GM12878 (cell line): Measurements from ENCODE around the gene LIN37. TPM values are rescaled to one million over a fixed set of nuclear protein-coding genes. Genes with fewer than 3 reads are reported as not detected.
A peak's percentile ranks its signal among the peaks of the same experiment; 100 is the strongest.

Experiments used
- IRF5 ChIP-seq: fragments of 450-650 bp; IDR thresholded peaks from 2 replicates; pipeline ENCODE4 v1.6.1; 2017; ENCODE audit warnings: borderline replicate concordance
- PAX8 ChIP-seq: fragments of 450-650 bp; IDR thresholded peaks from 2 replicates; pipeline ENCODE4 v1.6.1; 2017; ENCODE audit warnings: mild to moderate bottlenecking, moderate library complexity
- RAD51 ChIP-seq: fragments of 450-650 bp; IDR thresholded peaks from 2 replicates; pipeline ENCODE4 v1.6.1; 2016; ENCODE audit warnings: moderate library complexity, mild to moderate bottlenecking, inconsistent platforms
- RELB ChIP-seq: fragments of 450-650 bp; IDR thresholded peaks from 2 replicates; pipeline ENCODE4 v1.6.1; 2017; ENCODE audit warnings: low read depth, mild to moderate bottlenecking, moderate library complexity
- SKIL ChIP-seq: fragments of 450-650 bp; IDR thresholded peaks from 2 replicates; pipeline ENCODE4 v1.6.1; 2017; ENCODE audit warnings: mild to moderate bottlenecking, low read depth, inconsistent platforms; ENCODE audit not compliant: poor library complexity, severe bottlenecking
- polyA plus RNA-seq, 11 experiments: library from polyadenylated mRNA; depleted of rRNA in 4 of 11; unstranded in 6 of 11; stranded (reverse) in 5 of 11; fragments of >200 nt; fragmentation: Nextera tagmentation in 4 of 11; fragmentation: Illumina TruSeq in 1 of 11; extraction: Ambion mirVana in 4 of 11; extraction: Trizol in 1 of 11; gene quantifications; 1 replicate in 1 of 11; 2 replicates in 10 of 11; pipeline versions ENCODE4 v1.2.1 to v1.2.3, GENCODE V29; 2011 to 2016; ENCODE audit warnings: inconsistent platforms in 2 of 11, missing spikeins in 2 of 11, low read depth in 1 of 11
- total RNA-seq, 4 experiments: library from RNA; depleted of rRNA in 3 of 4; stranded (reverse); fragments of >200 nt in 3 of 4; fragmentation: Illumina TruSeq in 1 of 4; extraction: Trizol in 1 of 4; gene quantifications; 2 replicates each; pipeline versions ENCODE4 v1.2.1 to v1.2.3, GENCODE V29; 2013 to 2021

The LIN37 gene
- total and polyA plus RNA-seq, 10 of the 15 experiments (the other 5 are each of a cell fraction or from before 2014, with no cell fraction given) = 0.69 to 11.9 (median 7.6) TPM

GRCh38 chr19:35702223-35703012 lies 46.0 kb upstream of the LIN37 start (continued):
- TF ChIP-seq RELB (peak; percentile 61), RAD51 (no peak), SKIL (peak; percentile 97), IRF5 (no peak), PAX8 (no peak)
- TF ChIP-seq, all 136 proteins: peak for 47
